Suppressor macrophage treated with lipopolysaccharide for 1 hour (primary cell): ENCODE measurements around the gene SDF2L1.
A peak's percentile ranks its signal among the peaks of the same experiment; 100 is the strongest.
"Not testable (repeated sequence)": the region's sequence is repeated elsewhere in the genome, so short reads cannot be mapped to it uniquely, and the experiment has no call there.

Experiments used
- DNase-seq, 3 donors: peaks; one replicate each; pipeline ENCODE4 v3.0.0-alpha.2; 2020 to 2022

The SDF2L1 gene, protein sequence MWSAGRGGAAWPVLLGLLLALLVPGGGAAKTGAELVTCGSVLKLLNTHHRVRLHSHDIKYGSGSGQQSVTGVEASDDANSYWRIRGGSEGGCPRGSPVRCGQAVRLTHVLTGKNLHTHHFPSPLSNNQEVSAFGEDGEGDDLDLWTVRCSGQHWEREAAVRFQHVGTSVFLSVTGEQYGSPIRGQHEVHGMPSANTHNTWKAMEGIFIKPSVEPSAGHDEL

DNA sequence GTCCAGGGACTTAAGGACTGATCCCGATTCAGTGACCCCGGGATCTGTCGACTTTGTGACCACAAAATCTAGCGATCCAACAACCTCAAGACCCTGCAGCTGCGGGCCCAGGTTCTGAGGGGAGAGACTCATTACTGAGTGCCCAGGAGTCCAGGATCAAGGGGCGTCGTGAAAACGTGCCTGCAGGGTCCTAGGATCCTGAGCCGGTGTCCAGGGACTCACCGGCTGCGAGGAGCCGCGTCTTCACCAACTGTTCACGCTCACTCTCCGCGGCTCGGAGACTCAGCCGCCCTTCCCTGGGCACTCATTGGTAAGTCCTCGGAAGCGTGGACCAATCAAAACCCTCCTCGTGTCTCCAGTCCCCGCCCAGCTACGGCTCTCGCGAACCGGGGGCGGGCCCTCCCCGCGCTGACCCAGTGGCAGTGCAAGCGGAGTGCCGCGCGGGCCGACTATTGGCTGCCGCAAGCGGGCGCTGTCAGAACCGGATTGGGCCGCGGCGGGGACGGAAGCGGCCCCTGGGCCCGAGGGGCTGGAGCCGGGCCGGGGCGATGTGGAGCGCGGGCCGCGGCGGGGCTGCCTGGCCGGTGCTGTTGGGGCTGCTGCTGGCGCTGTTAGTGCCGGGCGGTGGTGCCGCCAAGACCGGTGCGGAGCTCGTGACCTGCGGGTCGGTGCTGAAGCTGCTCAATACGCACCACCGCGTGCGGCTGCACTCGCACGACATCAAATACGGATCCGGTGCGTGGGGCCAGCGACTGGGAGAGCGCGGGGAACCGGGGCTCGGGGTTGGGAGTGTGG lies at the start of gene SDF2L1:
TSS of gene SDF2L1 (plus strand) at position 514 of the 795 bp plus-strand sequence. CDS start at position 549, 35 bp downstream.
- peak; percentile 99 to 100 (median 99) for DNase-seq

DNA sequence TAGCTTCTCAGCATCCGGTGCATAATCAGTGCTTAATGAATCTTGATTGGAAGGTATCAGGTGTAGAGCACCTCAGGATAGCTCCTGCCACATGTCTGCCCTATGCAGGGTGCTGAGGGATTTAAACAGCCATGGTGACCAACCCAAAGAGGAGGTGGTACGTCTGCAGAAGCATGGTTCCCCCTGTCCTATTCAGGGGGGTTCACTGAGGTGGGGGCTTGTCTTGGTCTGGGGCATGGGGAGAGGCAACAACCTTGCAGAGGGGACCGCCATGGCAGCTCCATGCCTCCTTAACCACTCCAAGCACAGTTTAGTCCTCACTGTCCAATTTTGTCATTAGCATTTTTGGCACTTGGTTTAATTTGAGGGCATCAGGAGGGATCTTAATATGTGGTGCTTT lies 49.7 kb upstream of the SDF2L1 start:
- no peak for DNase-seq

DNA sequence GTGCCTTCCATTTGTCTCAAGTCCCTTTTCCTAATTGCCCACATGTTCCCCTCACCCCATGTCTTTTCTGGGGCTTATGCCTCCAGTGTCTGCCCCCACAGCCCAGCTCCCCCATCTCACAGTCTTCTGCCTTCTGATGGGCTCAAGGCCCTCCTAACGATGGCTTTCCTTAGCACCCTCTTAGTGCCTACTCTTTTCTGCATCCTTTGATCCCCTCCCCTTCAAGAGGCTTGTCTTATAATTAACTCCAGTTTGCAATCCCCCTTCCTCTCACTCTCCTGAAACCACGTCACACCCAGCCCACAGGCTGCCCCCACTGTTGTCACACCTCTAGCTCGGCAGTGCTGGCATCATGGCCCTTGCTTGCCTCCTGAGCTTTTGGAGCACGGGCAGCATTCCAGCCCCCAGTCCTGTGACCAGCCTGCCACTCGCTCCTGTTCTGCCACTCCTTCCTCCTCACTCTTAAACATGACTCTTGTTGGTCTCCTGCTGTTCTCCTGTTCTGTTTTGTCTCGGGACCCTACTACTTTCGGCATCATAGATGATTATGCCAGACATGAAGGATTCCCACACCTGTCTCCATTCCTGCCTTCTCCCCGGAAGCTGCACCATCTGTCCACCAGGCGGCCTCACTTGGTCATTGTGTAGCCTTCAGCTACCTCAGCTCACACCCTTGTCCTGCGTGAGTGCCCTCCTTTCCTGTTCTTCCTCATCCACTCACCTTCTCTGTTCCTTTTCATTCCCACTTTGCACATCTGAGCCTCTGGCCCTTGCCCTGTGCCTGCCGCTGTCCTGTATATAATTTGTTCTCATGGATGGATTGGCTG lies 48.5 kb upstream of the SDF2L1 start:
- no peak for DNase-seq

DNA sequence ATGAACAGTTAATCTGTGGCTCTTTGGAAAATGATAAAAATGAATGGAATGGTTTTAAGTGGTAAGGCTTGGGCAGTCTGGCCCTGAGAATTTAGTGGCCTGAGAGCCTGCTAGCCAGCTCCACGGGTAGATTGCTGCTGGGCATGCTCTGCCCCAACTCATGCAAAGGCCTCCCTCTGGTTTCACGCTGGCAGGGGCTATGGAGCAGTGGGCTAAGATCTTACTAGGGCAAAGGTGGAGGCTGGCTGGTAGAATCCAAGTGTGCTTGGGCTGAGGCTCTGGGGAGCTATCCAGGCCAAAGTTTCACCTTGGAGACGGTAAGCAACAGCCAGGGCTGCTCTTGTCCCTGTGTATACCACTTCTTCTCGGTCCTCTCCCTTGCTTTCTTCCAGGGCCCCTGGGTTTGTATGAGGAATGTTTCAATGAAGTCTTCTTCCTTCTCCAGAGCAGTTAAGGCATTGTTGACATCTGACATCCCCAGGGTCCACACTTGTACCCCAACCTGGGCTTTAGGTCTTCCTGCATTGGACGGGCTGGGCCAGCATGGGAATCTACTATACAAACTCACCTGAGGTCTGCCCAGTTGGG lies 47.1 kb upstream of the SDF2L1 start:
- DNase-seq, result no peak

DNA sequence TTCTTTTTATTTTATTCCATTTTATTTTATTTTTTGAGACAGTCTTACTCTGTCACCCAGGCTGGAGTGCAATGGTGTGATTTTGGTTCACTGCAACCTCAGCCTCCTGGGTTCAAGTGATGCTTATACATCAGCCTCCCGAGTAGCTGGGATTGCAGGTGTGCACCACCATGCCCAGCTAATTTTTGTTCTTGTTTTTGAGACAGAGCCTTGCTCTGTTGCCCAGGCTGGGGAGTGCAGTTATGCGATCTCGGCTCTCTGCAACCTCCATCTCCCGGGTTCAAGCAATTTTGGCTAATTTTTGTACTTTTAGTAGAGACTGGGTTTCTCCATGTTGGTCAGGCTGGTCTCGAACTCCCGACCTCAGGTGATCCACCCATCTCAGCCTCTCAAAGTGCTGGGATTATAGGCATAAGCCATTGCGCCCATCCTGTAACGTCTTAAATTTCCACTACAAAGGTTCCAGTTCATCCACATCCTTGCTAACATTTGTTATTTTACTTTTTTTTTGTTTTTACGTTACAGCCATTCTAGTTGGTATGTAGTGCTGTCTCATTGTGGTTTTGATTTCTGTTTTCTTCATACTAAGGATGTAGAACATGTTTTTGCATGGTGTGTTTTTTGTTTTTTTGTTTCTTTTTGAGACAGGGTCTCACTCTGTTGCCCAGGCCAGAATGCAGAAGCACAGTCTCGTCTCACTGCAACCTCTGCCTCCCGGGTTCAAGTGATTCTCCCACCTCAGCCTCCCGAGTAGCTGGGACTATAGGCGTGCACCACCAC lies 45.6 kb upstream of the SDF2L1 start:
- not testable (repeated sequence) for DNase-seq

DNA sequence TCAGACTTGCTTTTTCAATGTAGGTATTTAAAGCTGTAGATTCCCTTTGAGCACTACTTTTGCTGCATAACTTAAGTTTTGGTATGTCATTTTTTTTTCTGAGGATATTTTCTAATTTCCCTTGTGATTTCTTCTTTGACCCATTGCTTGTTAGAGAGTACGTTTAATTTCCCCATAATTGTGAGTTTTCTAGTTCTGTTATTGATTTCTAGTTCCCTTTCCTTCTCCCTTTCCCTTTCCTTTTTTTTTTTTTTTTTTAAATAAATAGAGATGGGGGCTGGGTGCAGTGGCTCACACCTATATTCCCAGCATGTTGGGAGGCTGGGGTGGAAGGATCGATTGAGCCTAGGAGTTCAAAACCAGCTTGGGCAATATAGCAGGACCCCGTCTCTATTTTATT lies 43.8 kb upstream of the SDF2L1 start:
- DNase-seq, result peak in 1 of 3 donors; percentile 21

DNA sequence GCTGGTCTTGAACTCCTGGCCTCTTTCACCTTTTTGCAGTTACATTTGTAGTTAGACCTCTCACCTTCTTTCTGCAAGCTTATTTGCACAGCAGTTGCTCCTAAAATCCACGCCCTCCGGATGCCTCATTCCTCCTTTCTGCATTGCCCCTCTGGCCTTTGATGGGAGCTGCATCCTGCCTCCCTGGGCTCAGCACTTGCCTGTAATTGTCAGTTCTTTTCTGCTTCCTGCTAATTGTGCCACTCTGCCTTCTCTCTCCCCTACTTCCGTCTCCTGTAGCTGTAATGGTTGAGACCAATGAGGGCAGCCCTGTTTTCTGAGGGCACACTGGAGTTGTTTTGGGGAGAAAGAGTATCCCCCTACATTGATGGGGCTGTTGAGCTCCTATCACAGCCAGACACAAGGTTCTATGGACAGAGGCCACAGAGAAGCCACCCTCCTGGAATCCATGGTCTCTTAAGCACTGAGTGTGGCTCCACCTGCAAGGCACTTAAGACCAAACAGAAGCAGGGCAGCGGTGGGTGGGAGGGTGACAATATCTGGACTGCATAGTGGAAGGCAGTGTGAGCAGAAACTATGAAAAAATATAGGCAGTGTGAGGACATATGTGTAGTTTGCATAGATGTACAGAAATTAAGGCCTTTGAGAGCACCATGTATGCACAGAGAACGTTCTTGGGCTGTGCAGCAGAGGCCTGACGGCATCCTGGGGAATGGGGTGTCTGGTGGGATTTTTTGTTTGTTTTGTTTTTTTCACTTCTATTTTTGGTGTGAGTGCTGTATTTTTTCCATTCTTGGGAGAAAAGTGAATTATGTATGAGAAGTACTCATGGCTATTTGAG lies 42.8 kb upstream of the SDF2L1 start:
- no peak for DNase-seq

DNA sequence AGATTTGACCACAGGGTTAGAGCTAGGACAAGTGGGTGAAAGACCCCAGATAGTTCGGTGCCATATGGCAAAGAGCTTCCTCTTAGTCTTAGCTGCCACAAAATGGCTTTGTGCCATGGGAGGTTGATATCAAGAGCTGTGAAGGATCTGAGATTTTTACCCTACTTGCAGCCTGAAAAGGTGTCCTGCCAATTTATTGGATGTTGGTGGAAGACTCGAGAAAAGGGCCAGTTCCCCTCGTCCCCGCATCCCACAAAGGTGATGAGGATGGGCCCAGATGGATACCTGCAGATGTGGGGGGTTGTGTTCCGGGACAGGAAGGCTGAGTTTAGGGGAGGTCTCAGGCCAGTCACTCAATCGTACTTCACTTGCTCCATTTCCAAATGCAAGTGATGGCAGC lies 39.5 kb upstream of the SDF2L1 start:
- no peak for DNase-seq

DNA sequence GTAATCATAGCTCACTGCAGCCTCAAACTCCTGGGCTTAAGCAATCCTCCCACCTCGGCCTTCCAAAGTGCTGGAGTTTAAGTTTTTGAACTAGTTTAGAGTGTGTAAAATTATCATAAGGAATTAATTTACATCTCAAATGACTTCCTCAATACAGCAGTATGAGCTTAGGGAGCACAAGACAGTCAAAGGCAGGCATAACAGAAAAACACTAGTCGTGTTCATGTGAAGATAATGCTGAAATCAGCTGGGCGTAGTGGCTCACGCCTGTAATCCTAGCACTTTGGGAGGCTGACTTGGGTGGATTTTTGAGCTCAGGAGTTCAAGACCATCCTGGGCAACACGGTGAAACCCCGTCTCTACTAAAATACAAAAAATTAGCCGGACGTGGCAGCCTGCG lies 38.1 kb upstream of the SDF2L1 start:
- no peak for DNase-seq

DNA sequence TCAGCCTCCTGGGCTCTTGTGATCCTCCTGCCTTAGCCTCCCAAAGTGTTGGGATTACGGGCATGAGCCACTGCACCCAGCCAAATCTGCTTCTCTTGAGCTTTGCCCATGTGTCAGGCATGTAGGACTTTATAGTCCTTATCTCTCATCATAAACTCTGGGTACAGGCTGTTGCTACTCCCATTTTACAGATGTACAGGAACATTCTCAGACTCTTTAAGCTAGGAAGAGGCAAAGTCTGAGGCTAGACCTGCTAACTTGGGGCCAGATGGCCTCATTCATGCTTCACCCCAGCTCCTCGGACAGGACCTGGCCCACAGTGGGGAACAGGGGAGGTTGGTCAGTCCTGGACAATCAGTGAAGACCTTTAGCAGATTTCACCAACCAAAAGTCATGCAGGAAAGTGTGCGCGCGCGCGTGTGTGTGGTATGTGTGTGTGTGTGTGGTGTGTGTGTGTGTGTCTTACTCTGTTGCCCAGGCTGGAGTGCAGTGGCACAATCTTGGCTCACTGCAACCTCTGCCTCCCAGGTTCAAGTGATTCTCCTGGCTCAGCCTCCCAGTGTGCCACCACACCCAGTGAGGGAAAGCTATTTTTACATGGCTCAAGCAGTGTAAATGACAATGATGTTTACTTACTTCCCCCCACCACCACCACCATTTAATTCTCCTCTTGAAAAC lies 36.1 kb upstream of the SDF2L1 start:
- no peak for DNase-seq

DNA sequence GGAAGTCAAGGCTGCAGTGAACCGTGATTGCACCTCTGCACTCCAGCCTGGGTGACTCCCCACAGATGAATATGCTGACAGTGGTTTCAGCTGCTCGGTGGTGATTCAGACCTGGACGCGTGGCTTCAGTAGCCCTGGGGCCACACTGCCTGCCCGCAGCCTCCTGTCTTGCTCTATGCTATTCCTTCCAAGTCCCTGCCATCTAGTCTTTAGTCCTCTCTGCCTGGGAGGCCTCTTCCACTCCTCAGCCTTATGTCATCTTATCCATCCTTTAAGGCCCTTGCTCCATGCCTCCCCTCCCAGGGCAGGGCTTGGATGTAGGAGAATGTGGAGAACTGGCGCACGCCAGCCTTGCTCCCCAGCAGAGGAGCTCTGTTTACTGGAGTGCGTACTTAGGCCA lies 35.3 kb upstream of the SDF2L1 start:
- DNase-seq, result no peak

DNA sequence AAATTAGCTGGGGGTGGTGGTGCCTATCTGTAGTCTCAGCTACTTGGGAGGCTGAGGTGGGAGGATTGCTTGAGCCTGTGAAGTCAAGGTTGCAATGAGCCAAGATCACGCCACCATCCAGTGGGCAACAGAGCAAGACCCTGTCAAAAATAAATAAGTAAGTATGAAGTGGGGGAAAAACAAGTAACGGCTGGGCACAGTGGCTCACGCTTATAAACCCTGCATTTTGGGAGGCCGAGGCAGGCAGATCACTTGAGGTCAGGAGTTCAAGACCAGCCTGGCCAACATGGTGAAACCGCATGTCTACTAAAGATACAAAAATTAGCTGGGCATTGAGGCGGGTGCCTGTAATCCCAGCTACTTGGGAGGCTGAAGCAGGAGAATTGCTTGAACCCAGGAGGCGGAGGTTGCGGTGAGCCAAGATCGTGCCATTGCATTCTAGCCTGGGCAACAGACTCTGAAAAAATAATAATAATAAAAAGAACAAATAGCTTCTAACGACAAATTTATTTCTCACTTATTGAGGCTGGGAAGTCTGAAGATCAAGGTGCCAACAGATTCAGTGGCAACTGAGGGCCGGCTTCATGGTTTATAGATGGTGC lies 32.4 kb upstream of the SDF2L1 start:
- DNase-seq, result not testable (repeated sequence)

DNA sequence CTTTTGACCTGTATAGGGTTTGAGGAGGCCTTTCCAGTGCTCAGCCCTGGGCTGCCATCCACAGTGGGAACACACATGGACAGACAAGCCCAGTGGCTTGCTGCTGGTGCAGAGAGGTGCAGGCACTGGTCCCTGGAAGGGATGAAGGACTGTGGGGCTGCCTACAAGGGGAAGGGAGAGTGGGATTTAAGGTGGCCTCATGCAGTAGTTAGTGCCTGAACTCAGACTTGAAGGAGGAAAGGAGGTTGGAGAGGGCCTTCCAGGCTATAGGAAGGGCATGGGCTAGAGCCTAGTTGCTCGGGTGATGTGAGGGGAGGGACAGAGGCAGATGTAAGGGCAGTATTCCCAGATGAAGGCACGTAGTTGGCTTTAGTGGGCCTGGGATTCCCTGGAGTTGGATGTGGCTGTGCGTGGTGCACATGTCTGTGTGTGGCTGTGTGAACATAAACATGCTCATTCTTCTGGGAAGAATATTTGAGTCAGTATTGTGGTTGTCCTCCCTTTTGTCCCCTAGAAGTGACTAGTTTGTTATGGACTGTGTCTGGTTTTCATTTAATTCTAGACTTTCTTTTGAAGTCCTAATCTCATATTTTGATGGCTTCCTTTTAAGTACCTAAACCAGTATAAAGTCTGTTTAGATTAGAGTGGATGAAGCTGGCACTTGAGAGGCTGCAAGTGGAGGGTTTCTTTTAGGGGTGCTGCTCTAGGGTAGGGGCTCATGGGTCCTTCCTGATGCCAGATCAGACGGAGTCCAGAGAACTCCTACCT lies 30.7 kb upstream of the SDF2L1 start:
- DNase-seq, result no peak

DNA sequence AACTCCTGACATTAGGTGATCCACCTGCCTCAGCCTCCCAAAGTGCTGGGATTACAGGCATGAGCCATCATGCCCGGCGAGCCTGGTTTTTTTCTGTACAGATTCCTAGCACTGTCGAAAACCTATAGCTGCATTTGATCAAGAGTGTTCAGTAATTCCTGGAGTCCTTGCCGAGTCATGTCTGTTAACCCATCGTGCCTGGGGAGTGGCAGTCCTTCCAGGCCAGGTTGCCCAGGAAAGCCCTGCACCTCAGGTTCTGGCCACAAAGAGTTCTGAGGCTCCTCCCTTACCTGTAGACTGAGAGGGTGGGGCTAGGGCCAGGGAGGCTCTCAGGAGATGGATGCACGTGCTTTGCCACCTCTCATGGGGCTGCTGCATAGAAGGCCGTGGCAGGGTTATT lies 29.2 kb upstream of the SDF2L1 start:
- no peak for DNase-seq

DNA sequence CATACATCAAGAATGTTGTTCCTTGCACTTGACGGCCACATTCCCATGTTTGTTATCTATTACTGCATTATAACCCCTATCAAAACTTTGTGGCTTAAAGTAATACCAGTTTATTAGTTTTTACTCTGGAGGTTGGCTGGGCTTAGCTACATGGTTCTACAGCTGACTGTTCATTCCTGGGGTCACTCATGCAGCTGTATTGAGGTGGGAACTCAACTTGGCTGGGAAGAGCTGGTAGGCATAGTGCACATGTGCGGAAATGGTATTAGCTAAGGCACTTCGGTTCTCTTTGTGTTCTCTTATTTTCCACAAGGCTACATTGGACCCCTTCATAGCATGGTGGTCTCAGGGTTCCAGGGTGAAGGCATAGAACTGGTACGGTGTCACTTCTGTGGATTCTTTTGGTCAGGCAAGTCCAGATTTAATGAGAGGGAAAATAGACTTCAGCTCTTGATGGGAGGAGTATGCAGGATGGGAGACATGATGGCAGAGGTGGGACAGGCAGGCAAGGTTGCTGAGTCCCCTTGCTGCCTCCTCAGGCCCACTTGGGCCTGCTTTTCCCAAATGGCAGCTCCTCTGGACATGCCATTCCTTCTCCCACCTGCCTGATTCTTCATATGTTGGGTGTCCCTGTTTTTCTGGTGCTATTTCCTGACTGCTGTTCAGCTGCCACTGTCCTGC lies 28.4 kb upstream of the SDF2L1 start:
- DNase-seq, result no peak

DNA sequence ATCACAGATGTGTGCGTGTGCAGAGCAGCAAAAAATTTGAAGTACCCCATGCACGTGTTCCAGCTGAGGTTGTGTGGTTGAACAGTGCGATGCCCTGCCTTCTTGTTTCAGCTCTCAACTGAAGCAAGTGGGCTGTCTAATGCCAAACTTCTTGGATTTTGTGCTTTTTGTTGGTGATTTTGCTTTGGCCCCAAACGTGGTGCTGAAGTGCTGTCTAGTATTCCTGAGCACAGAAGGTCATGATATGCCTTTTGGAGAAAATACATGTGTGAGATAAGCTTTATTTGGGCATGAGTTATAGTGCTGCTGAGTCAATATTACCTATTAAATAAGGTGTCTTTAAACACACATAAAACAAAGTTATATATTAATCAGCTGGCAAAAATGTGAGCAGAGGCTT lies 26.4 kb upstream of the SDF2L1 start:
- DNase-seq, result no peak

DNA sequence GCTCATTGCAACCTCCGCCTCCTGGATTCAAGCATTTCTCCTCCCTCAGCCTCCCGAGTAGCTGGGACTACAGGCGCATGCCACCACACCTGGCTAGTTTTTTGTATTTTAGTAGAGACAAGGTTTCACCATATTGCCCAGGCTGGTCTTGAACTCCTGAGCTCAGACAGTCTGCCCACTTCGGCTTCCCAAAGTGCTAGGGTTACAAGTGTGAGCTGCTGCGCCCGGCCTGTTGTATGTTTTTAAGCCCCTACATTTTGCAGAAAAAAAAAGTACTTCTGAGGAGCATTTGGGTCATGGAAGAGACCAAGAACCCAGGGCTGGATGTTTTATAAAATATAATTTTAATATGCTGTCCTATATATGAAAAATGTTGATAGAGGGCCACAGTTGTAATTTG lies 24.8 kb upstream of the SDF2L1 start:
- DNase-seq, result not testable (repeated sequence)

DNA sequence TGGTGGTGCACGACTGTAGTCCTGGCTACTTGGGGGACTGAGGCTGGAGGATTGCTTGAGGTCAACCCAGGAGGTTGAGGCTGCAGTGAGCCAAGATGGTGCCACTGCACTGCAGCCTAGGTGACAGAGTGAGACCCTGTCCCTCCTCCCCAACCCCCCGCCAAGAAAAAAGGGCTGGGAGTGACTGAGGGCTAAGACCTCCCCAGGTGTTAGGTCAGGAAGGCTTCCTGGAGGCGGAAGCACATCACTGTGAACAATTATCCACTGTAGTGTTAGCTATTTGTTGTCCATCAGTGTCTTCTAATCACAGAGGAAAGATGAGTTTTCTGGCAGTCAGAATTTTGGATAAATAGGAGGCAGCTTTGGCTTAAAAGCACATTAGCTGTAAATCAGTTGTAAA lies 21.1 kb upstream of the SDF2L1 start:
- no peak for DNase-seq
